Prostate gland (tissue), 2 donors: ENCODE results near the gene KIF15. TPM values are rescaled to one million over a fixed set of nuclear protein-coding genes. Genes with fewer than 3 reads are reported as not detected.

Experiments
- DNase-seq: peaks from one replicate; pipeline ENCODE4 v3.0.0-alpha.2; 2019; ENCODE audit warnings: low spot score
- H3K27ac ChIP-seq, 2 donors: fragments of 200-600 bp; sonication (generic); 2 replicates each; pipeline ENCODE4 v1.5.1; 2017 to 2019
- H3K27me3 ChIP-seq: fragments of 200-600 bp; sonication (generic); replicated peaks from 2 replicates; pipeline ENCODE4 v1.5.1; 2019; ENCODE audit not compliant: insufficient read depth
- H3K36me3 ChIP-seq, 2 donors: fragments of 200-600 bp; sonication (generic); 1 replicate in 1 of 2; 2 replicates in 1 of 2; pipeline versions ENCODE4 v1.5.1 to v1.8.1; 2017 to 2019
- H3K4me1 ChIP-seq: fragments of 200-600 bp; sonication (generic); replicated peaks from 2 replicates; pipeline ENCODE4 v1.5.1; 2019
- H3K4me3 ChIP-seq, 2 donors: fragments of 200-600 bp; sonication (generic); 2 replicates each; pipeline ENCODE4 v1.5.1; 2017 to 2019
- H3K9me3 ChIP-seq: fragments of 200-600 bp; sonication (generic); 2 replicates; pipeline ENCODE4 v1.5.1; 2017
- CTCF ChIP-seq, 4 experiments: fragments of 200-600 bp in 2 of 4; fragments of 450-650 bp in 2 of 4; sonication (generic) in 2 of 4; IDR thresholded peaks; 1 replicate in 3 of 4; 2 replicates in 1 of 4; pipeline ENCODE4 v1.5.1; 2016 to 2019; ENCODE audit warnings: antibody characterized with exemption in 4 of 4, mild to moderate bottlenecking in 2 of 4, moderate library complexity in 2 of 4
- POLR2A ChIP-seq: fragments of 450-650 bp; IDR thresholded peaks from one replicate; pipeline ENCODE4 v1.6.1; 2016; ENCODE audit warnings: antibody characterized with exemption, mild to moderate bottlenecking
- POLR2AphosphoS5 ChIP-seq: sonication (generic); formaldehyde crosslinking; IDR thresholded peaks from one replicate; pipeline ENCODE4 v1.6.1; 2017; ENCODE audit warnings: antibody characterized with exemption
- WGBS: methylation state at CpG from one replicate; pipeline ENCODE4 v1.1.5; 2018; 5-methylcytosine and 5-hydroxymethylcytosine counted together
- intact Hi-C: fragments of 100-400 bp; cut with DNase I; formaldehyde crosslinking; loops from one replicate; pipeline ENCODE4 v1.14.2; 2022
- total RNA-seq, 2 donors: library from RNA; depleted of rRNA; stranded (reverse); fragments of >200 nt; gene quantifications; one replicate each; pipeline ENCODE4 v1.1.0, GENCODE V29; 2016

Gene KIF15
- total RNA-seq, 2 donors from 2014 or later = 0.55 to 4.8 TPM

GRCh38 chr3:44722103-44722401 is 39.5 kb upstream of the KIF15 start:
- intact Hi-C loops = no loop called here
- Histone ChIP-seq H3K27ac (no peak overlapping the region), H3K4me1 (no peaks in the 10 kb centered on the region), H3K9me3 (peaks cover 6% of the 10 kb centered on the region), H3K4me3 (no peak overlapping the region), H3K36me3 (peaks cover 6 to 19% of the 10 kb centered on the region in 2 donors), H3K27me3 (no peaks in the 10 kb centered on the region)
- 100% methylated on average over 1 of the region's 1 CpG for WGBS
- TF ChIP-seq POLR2A (no peak), POLR2AphosphoS5 (no peak), CTCF (IDR thresholded peaks at IDR 0.05) (no peak)
- no peak for DNase-seq

GRCh38 chr3:44729384-44729910 is 32.1 kb upstream of the KIF15 start, which contains the start of gene ZNF501:
ZNF501 (plus strand) TSS chr3:44729635; CDS start chr3:44734422, 4,787 bp downstream.
- intact Hi-C loops = loop anchor here (1.0 kb wide), 1 partner anchor 17 kb away; the partner anchor contains the start of gene ZNF502
- H3K4me1 ChIP-seq = no peaks in the 10 kb centered on the region
- peak within 1 kb of the TSS; percentile 72 to 73 for H3K4me3 ChIP-seq
- no peaks in the 10 kb centered on the region for H3K27me3 ChIP-seq
- no peaks in the 10 kb centered on the region for H3K36me3 ChIP-seq
- WGBS = 0% methylated on average over 43 of the region's 46 CpGs
- TF ChIP-seq POLR2AphosphoS5 (peak; percentile 95), CTCF (IDR thresholded peaks at IDR 0.05) (peak in 1 of 4 experiments; percentile 12), POLR2A (peak; percentile 55)
- H3K9me3 ChIP-seq = no peaks in the 10 kb centered on the region
- H3K27ac ChIP-seq = peak within 1 kb of the TSS; percentile 48 to 58
- DNase-seq = peak; percentile 92

- intact Hi-C loops = no loop called here
- H3K4me3 ChIP-seq = no peak overlapping the region
- 100% methylated on average over 3 of the region's 3 CpGs for WGBS
- no peaks in the 10 kb centered on the region for H3K27me3 ChIP-seq
- TF ChIP-seq POLR2A = no peak
- TF ChIP-seq POLR2AphosphoS5 = no peak
- TF ChIP-seq CTCF (IDR thresholded peaks at IDR 0.05) = no peak
- H3K4me1 ChIP-seq = no peaks in the 10 kb centered on the region
- no peak overlapping the region for H3K27ac ChIP-seq
- no peaks in the 10 kb centered on the region for H3K9me3 ChIP-seq
- H3K36me3 ChIP-seq = no peaks in the 10 kb centered on the region
- no peak for DNase-seq
Measured at GRCh38 chr3:44734646-44735168, 26.9 kb upstream of the KIF15 start.

- Histone ChIP-seq H3K27me3 (no peaks in the 10 kb centered on the region), H3K4me1 (peaks cover 3% of the 10 kb centered on the region), H3K4me3 (peak overlapping the region; percentile 64 to 77), H3K36me3 (no peaks in the 10 kb centered on the region), H3K9me3 (no peaks in the 10 kb centered on the region), H3K27ac (peak overlapping the region; percentile 63 to 71)
- no peak for TF ChIP-seq POLR2A
- TF ChIP-seq POLR2AphosphoS5 = no peak
- TF ChIP-seq CTCF (IDR thresholded peaks at IDR 0.05) = no peak
- no peak for DNase-seq
- WGBS = under 1% methylated on average over 15 of the region's 15 CpGs
- intact Hi-C loops = loop anchor here (5.0 to 10.0 kb wide), 2 partner anchors 49 to 104 kb away; partner anchors contain the start of genes TMEM42 and ZNF502
Measured at GRCh38 chr3:44761101-44761423, 532 bp upstream of the KIF15 start.

GRCh38 chr3:44762170-44762677 is 630 bp downstream of the KIF15 start:
- 1% methylated on average over 9 of the region's 9 CpGs for WGBS
- TF ChIP-seq POLR2AphosphoS5 (no peak), POLR2A (no peak), CTCF (IDR thresholded peaks at IDR 0.05) (no peak)
- Histone ChIP-seq H3K27me3 (no peaks in the 10 kb centered on the region), H3K4me1 (peaks cover 3% of the 10 kb centered on the region), H3K9me3 (no peaks in the 10 kb centered on the region), H3K27ac (no peak overlapping the region), H3K4me3 (peak overlapping the region; percentile 64 to 77), H3K36me3 (no peaks in the 10 kb centered on the region)
- intact Hi-C loops = loop anchor here (5.0 to 10.0 kb wide), 2 partner anchors 50 to 103 kb away; partner anchors contain the start of genes TMEM42 and ZNF502
- no peak for DNase-seq
